Activated T-cell treated with anti-CD3 and anti-CD28 coated beads, Interleukin-2, amount 50 U/mL, for 48 hours (primary cell): ENCODE results near the gene CAVIN2.

Source experiments
- DNase-seq, 2 experiments: peaks; one replicate each; pipeline ENCODE4 v3.0.0-alpha.2; 2020

The CAVIN2 gene

GRCh38 chr2:191838526-191838925 is 8.4 kb downstream of the CAVIN2 start:
- DNase-seq = no peak

- no peak for DNase-seq
Observed at GRCh38 chr2:191836853-191837769, 9.8 kb downstream of the CAVIN2 start.

- DNase-seq = no peak
Observed at GRCh38 chr2:191836471-191836852, 10.4 kb downstream of the CAVIN2 start.

- DNase-seq = no peak
Observed at GRCh38 chr2:191835539-191836350, 11.1 kb downstream of the CAVIN2 start.

GRCh38 chr2:191835100-191835499 is 11.8 kb downstream of the CAVIN2 start:
- DNase-seq = no peak

GRCh38 chr2:191833356-191833755 is 13.5 kb downstream of the CAVIN2 start:
- no peak for DNase-seq

GRCh38 chr2:191832668-191833067 is 14.2 kb downstream of the CAVIN2 start:
- no peak for DNase-seq

- no peak for DNase-seq
Observed at GRCh38 chr2:191831410-191831994, 15.4 kb downstream of the CAVIN2 start.

GRCh38 chr2:191824398-191824797 is 22.5 kb downstream of the CAVIN2 start:
- no peak for DNase-seq

- no peak for DNase-seq
Observed at GRCh38 chr2:191821078-191821477, 25.8 kb downstream of the CAVIN2 start.

- DNase-seq = no peak
Observed at GRCh38 chr2:191818725-191819350, 28.1 kb downstream of the CAVIN2 start.

GRCh38 chr2:191818133-191818532 is 28.8 kb downstream of the CAVIN2 start:
- DNase-seq = no peak

- no peak for DNase-seq
Observed at GRCh38 chr2:191815010-191815409, 31.9 kb downstream of the CAVIN2 start.

- DNase-seq = no peak
Observed at GRCh38 chr2:191813943-191814342, 32.9 kb downstream of the CAVIN2 start.

- peak; percentile 53 to 58 for DNase-seq
Observed at GRCh38 chr2:191811807-191812602, 34.9 kb downstream of the CAVIN2 start.

GRCh38 chr2:191806396-191806795 is 40.5 kb downstream of the CAVIN2 start:
- no peak for DNase-seq

- no peak for DNase-seq
Observed at GRCh38 chr2:191804766-191805165, 42.1 kb downstream of the CAVIN2 start.

- no peak for DNase-seq
Observed at GRCh38 chr2:191803007-191803406, 43.9 kb downstream of the CAVIN2 start.

GRCh38 chr2:191802180-191802579 is 44.7 kb downstream of the CAVIN2 start:
- no peak for DNase-seq

GRCh38 chr2:191800874-191801273 is 46.0 kb downstream of the CAVIN2 start:
- DNase-seq = no peak

GRCh38 chr2:191799526-191799925 is 47.4 kb downstream of the CAVIN2 start:
- no peak for DNase-seq
